Measurements from ENCODE around the gene DNAJB2. TPM values are rescaled to one million over a fixed set of nuclear protein-coding genes. Genes with fewer than 3 reads are reported as not detected.

Gene DNAJB2
- total RNA-seq, 2 experiments from 2014 or later: 49.9 to 58.7 TPM

- Histone ChIP-seq H3K4me1 (ENCODE audit: insufficient read depth, low read length, poor library complexity, severe bottlenecking) (peaks cover 66% of the 10 kb centered on the region), H3K36me3 (ENCODE audit: insufficient read depth, low read length) (peaks cover 48% of the 10 kb centered on the region), H4K20me1 (ENCODE audit: insufficient read depth, low read length) (no peaks in the 10 kb centered on the region), H3K79me2 (ENCODE audit: insufficient read depth, low read depth, low read length) (peaks cover 44% of the 10 kb centered on the region), H2AFZ (ENCODE audit: low read length) (no peak overlapping the region), H3K4me2 (ENCODE audit: low read length) (peak overlapping the region; percentile 93), H3K4me3 (ENCODE audit: low read depth, low read length, poor library complexity, severe bottlenecking) (peak overlapping the region; percentile 87), H3K27ac (ENCODE audit: low read depth, low read length, poor library complexity, severe bottlenecking) (peak overlapping the region; percentile 96), H3K9me2 (ENCODE audit: insufficient read depth, low read length) (no peaks in the 10 kb centered on the region), H3K9me3 (ENCODE audit: low read length) (no peaks in the 10 kb centered on the region)
- intact Hi-C loops (cut with micrococcal nuclease; ENCODE audit: unreplicated experiment): loop anchor here (2.0 to 10.0 kb wide), 2 partner anchors 75 to 357 kb away; partner anchors contain the start of gene CNPPD1
- ChIA-PET POLR2A (interaction anchor here (0.6 to 2.3 kb wide), 7 partner anchors 20 to 180 kb away, joined by 3 to 8 read pairs (median 4); partner anchors contain the start of genes CNPPD1 and DNAJB2), CTCF (ENCODE audit: unreplicated experiment) (no interaction called here)
- no peak for TF ChIP-seq EZH2phosphoT487 (IDR thresholded peaks at IDR 0.05; ENCODE audit: borderline replicate concordance, low read depth, low read length)
- TF ChIP-seq, protein P1, sequence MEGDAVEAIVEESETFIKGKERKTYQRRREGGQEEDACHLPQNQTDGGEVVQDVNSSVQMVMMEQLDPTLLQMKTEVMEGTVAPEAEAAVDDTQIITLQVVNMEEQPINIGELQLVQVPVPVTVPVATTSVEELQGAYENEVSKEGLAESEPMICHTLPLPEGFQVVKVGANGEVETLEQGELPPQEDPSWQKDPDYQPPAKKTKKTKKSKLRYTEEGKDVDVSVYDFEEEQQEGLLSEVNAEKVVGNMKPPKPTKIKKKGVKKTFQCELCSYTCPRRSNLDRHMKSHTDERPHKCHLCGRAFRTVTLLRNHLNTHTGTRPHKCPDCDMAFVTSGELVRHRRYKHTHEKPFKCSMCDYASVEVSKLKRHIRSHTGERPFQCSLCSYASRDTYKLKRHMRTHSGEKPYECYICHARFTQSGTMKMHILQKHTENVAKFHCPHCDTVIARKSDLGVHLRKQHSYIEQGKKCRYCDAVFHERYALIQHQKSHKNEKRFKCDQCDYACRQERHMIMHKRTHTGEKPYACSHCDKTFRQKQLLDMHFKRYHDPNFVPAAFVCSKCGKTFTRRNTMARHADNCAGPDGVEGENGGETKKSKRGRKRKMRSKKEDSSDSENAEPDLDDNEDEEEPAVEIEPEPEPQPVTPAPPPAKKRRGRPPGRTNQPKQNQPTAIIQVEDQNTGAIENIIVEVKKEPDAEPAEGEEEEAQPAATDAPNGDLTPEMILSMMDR (conservative IDR thresholded peaks at IDR 0.05; ENCODE audit: low read length): 0 out of 2 replicates have a peak, but pooled peaks have one; percentile 22
- BruUV-seq (replicated peaks): no TSS peak
- peak; percentile 27 for DNase-seq (ENCODE audit: low spot score)
Observed at GRCh38 chr2:219252084-219252483, 27.1 kb upstream of the DNAJB2 start.

- no peaks in the 10 kb centered on the region for H3K9me3 ChIP-seq (ENCODE audit: low read length)
- H3K4me1 ChIP-seq (ENCODE audit: insufficient read depth, low read length, poor library complexity, severe bottlenecking): peaks cover 62% of the 10 kb centered on the region
- peak overlapping the region; percentile 87 for H3K4me3 ChIP-seq (ENCODE audit: low read depth, low read length, poor library complexity, severe bottlenecking)
- peaks cover 41% of the 10 kb centered on the region for H3K79me2 ChIP-seq (ENCODE audit: insufficient read depth, low read depth, low read length)
- BruUV-seq (replicated peaks): no TSS peak
- H3K36me3 ChIP-seq (ENCODE audit: insufficient read depth, low read length): peaks cover 44% of the 10 kb centered on the region
- DNase-seq (ENCODE audit: low spot score): no peak
- H3K4me2 ChIP-seq (ENCODE audit: low read length): peak overlapping the region; percentile 93
- H3K9me2 ChIP-seq (ENCODE audit: insufficient read depth, low read length): no peaks in the 10 kb centered on the region
- H3K27ac ChIP-seq (ENCODE audit: low read depth, low read length, poor library complexity, severe bottlenecking): peak overlapping the region; percentile 96
- no peak overlapping the region for H2AFZ ChIP-seq (ENCODE audit: low read length)
- no peaks in the 10 kb centered on the region for H4K20me1 ChIP-seq (ENCODE audit: insufficient read depth, low read length)
- TF ChIP-seq, protein P1 (conservative IDR thresholded peaks at IDR 0.05; ENCODE audit: low read length): no peak
- TF ChIP-seq EZH2phosphoT487 (IDR thresholded peaks at IDR 0.05; ENCODE audit: borderline replicate concordance, low read depth, low read length): no peak
- ChIA-PET CTCF (ENCODE audit: unreplicated experiment) (interaction anchor here (2.6 kb wide), 1 partner anchor 25 kb away, joined by 7 read pairs; the partner anchor contains the start of gene DNAJB2), POLR2A (interaction anchor here (0.6 to 2.3 kb wide), 13 partner anchors 8 to 689 kb away, joined by 3 to 8 read pairs (median 3); partner anchors contain the start of genes ANKZF1, ATG9A, CNPPD1 and DNAJB2)
- intact Hi-C loops (cut with micrococcal nuclease; ENCODE audit: unreplicated experiment): loop anchor here (2.0 to 10.0 kb wide), 2 partner anchors 76 to 358 kb away; partner anchors contain the start of gene CNPPD1
Observed at GRCh38 chr2:219252570-219252899, 26.6 kb upstream of the DNAJB2 start.

All from OCI-LY7 (cell line).